DMS 273 (cell line): ENCODE results near the gene TSPAN15.
A peak's percentile ranks its signal among the peaks of the same experiment; 100 is the strongest.
"Not testable (repeated sequence)": the region's sequence is repeated elsewhere in the genome, so short reads cannot be mapped to it uniquely, and the experiment has no call there.

ENCODE experiments used
- DNase-seq: peaks from one replicate; lab custom pipeline; 2025; ENCODE audit not compliant: unreplicated experiment; lab: John Stamatoyannopoulos, UW

TSPAN15 gene

DNA sequence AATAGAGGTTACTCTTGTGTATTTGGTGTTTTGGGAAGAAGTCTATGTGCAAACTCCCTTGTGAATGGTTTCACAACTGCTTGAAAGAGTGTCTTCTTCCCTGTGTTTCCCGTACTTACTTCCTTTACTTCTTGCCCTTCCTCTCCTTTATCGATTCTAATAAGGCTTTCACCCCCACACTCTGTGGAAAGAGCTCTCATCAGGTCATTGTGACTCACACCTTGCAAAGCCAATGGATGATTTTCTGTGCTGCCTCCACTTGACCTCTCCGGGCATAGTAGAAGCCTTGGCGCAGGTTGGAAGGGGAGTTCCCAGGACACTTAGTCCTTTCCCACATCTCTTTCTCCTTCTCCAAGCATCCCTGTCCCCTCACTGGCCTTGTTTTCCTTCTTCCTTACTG, 6.2 kb upstream of the TSPAN15 start:
- DNase-seq = no peak

DNA sequence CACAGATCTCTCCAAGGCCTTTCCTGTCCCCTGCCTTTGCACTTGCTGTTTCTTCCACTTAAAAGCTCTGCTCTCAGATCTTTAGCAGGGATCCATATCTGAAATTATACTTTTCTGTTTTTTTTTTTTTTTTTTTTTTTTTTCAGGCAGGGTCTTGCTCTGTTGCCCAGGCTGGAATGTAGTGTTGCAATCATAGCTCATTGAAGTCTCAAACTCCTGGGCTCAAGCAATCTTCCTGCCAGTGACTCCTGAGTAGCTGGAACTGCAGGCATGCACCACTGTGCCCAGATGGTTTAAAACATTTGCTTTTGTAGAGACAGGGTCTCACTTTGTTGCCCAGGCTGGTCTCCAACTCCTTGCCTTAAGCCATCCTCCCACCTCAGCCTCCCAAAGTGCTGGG, 5.0 kb upstream of the TSPAN15 start:
- no peak for DNase-seq

DNA sequence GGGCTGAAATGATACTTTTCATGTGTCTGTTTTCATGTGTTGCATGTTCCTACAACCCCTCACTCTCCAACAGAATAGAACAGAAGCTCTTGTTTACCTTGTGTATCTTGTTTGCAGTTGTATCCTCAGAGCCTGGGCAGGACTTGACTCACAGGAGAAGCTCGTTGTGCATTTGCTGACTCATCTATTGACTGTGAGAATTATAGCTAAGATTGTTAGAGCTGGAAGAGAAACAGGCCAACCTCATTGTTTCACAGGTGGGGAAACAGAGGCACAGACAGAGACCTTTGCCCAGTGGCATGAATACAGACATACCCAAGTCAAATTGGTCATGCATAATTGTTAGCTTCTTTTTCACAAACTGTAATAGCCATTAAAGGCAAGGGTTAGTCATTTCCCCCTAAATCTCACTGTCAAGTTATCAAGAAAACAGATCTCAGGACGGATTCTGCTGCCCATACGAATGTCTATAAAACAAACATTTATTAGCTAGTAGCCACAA, 4.6 kb upstream of the TSPAN15 start:
- DNase-seq = no peak

DNA sequence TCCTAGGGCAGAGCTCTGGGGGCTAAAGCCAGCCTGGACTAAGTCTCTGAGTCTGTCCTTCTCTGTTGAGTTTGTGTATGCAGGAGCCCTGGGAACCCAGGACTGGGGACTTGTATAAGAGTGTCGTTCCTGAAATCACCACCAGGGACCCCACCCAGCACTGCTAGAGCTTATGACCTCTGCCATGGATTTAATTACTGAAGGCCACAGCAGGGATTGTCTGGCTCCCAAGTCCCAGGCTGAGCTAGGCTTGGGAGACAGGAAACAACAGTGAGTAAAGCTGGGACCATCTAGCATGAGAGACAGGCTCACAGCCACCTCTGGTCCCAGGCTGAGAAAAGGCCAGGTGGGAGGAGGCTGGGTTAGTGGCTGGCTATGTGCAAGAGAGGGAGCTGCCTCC, 1.4 kb upstream of the TSPAN15 start:
- peak; percentile 81 for DNase-seq

DNA sequence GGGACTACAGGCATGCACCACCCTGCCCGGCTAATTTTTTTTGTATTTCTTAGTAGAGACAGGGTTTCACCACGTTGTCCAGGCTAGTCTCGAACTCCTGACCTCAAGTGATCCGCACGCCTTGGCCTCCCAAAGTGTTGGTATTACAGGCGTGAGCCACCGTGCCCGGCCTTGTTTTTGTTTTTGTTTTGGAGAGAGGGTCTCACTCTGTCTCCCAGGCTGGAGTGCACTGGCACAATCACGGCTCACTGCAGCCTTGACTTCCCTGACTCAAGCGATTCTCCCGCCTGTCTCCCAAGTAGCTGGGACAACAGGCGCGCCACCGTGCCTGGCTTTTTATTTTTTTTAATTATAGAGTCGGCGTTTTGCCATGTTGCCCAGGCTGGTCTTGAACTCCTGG, 870 bp upstream of the TSPAN15 start:
- DNase-seq = not testable (repeated sequence)

DNA sequence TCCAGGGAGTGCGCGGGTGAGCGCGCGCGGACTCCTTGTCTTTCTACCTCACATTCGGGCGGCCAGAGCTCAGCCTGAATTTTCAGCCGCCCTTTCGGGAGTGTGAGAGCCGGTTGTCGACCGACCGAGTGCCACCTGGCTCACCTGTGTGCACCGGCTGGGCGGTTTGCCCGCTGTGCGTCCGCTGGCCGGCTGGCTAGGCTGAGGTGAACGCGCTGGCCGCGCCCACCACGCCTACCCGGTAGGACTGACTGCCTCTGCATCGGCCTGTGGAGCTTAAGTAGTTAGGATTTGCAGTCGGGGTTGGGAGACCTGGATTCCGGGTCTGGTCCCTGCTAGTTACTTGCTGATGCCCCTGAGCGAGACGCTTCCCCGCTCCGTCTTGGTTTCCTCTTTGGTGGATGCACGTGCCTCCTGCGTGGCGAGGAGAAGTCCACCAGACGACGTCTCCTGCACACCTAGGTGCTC, 553 bp downstream of the TSPAN15 start:
- DNase-seq = peak; percentile 40

DNA sequence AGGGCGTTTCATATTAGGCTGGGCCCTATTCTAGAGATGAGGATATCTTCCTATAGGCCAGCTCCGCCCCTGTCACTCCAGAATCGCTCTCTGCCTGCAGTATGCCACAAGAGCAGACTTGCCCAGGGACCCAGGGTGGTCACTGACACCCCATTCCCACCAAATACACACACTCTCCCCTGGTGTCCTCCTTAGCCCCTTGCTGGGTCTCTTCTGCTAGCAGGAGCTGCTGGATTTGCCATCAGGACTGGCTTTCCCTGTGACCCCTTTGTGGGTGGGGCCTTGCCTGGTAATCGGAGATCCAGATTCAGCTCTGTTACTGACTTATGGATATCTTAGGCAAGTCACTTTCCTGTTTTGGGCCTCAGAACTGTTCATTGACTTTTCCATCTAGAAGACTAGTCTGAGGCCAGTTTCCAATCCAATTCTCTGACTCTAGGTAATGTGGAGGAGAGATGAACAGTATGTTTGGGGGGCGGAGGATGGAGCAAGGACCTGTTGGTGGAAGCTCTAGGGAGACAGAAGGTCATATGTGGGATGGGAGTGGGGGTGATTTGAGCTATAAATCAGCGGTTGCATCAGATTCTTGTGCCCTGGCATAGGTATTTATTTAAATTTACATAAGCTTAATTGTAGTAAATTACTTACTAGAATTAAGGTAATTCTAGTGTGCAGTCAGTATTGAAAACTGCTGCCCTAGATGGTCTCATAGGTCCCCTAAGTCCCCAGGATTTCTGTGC, 1.6 kb downstream of the TSPAN15 start:
- peak; percentile 37 for DNase-seq

DNA sequence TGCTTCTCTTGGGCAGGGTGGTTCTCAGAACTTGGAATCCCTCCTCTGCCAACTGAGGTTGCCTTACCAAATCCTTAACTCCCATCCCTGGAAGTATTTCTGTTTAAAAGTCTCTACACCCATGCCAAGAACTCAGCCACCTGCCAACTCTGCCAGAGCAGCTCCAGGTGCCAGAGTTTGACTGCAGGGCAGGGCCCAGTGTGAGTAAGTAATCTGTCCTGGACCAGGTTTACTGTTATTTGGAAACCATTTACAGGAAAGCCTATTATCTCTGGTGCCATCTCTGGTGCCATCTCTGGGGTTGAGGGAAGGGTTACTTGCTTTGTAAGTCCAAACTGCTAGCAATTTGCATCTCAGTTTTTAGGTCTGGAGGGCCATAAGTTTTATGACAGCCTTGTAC, 2.5 kb downstream of the TSPAN15 start:
- peak; percentile 22 for DNase-seq

DNA sequence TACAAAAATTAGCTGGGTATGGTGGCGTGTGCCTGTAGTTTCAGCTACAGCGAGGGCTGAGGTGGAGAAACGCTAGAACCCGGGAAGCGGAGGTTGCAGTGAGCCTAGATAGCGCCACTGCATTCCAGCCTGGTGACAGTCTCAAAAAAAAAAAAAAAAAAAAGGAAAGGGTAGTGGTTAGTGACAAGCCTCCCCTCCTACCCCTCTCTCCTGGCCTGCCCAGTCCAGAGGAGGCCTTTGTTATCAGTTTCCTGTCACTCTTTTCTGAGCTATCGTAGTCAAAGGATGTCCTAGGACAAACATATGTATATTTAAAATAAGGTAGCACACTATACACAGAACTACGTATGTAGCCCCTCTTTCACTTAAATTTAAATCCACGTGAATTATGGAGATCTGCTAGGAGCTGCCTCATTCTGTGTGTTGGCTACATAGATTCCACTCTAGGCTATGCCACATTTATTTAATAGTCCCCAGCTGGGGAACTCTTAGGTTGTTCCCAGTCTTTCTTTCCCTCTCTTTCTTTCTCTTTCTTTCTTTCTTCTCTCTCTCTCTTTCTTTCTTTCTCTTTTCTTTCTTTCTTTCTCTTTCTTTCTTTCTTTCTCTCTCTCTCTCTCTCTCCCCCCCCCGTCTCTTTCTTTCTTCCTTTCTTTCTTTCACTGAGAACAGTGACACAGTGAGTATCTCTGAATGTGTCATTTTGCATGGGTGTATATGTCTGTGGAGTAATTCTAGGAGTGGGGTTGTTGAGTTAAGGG, 3.9 kb downstream of the TSPAN15 start:
- DNase-seq = no peak

DNA sequence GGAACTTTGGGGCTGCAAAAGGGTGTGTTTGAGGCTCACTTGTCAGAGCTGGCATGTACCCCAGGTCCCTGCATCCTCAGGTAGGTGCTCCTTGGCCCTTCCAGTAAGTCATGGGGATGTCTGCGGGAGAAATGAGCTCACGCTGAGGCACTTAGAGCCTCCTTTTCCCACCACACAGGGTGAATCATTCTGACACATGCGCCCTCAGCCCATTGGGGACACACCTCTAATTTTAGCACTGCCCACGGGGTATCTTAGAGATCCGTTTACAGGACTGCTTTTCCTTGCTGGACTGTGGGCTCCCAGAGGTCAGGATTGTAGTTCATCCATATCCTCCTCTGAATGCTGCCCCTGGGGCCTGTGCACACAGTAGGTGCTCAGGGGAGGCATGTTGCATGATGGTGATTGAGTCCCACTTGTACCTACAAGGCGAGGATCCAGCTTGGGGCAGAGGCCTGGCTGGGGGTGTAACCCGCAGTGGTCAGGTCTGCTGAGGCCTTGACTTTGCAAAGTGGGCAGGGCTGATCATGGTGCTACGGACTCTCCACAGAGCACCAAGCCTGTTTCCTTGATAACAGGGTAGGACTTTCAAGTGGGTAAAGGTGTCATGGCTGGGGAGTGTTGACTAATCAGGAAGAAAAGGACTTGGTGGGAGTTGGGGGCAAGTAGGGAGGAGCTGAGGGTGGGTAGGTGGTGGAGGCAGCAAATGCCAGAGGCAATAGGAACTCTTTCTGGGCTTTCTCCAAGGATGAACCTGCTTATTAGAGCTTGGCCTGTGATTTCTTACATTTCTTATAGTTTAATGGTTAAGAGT, 5.8 kb downstream of the TSPAN15 start:
- no peak for DNase-seq

DNA sequence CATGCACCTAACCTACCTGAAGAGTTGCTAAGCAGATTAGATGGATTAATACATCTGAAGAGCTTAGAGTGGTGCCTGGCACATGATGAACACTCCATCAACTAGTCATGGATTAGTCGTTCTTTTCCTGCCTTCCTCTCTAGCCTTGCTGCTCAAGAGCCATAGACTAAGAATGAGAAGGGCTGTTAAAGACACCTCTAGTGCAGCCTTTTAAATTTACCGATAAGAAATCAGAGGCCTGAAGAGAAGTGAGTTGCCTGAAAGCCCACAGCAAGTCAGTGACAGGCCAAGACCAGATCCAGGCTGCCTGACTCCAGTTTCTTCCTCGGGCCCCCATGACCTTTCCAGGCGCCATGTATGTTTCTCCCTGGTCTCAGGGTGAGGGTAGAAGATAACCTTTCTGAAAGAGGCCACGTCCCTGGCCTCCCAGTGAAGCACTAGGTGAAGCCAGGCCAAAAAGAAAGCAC, 6.5 kb downstream of the TSPAN15 start:
- no peak for DNase-seq

DNA sequence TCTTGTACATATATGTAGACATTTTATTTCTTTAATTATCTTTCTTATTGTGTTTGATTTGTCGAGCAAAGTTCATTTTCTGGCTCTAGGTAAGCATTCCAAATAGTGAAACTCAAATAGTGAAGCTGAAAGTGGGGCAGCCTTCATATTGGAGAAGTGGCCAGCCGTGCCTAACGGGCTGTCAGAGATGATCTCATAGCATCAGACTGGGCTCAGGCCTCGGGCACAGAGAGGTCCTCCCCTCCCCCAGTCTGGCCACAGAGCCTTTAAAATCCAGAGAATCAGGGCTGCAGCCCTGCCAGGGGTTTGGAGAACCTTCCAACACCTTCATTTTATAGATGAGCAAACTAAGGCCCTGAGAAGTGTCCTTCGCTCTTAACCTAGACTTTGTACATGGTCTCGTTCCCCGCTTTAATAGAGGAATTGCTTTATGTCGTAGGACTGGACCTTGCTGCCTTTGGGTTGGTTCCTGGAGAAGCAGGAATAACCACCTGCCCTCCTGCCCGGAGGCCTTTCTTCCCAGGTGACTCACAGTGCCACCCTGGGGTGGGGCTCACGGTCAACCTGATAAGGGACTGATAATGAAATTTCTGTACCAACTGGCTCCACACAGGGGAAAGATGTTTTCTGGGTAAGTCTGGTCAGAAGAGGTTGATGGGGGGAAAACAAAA, 7.3 kb downstream of the TSPAN15 start:
- no peak for DNase-seq

DNA sequence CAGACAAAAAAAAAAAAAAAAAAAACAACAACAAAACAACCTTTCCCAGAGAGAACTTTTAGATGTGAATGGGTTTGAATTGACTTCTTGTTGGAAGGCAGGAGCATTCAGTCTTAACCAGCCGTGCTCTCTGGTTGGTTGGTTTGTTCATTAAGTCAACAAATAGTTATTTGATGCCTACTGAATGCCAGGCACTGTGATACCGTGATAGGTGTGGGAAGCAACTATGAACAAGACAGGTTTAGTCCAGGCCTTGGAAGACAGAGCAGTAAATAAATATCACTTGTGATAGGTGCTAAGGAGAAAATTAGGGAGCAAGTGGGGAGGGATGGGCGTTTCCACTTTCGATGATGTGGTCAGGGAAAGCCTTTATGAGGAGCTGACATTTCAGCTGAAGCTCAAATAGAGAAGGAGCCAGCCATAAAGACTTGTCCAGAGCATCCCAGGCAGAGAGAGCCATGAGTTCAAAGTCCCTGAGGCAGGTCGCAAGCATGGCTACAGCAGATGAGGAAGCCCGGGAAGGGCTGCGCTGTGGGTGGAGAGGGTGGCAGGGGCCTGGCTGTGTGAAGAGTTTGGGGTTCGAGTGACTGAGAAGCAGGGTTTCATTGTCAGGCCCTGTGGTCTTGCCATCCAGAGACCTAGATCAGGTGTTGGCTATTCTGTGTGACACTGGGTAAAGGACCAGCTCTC, 8.0 kb downstream of the TSPAN15 start:
- DNase-seq = no peak

DNA sequence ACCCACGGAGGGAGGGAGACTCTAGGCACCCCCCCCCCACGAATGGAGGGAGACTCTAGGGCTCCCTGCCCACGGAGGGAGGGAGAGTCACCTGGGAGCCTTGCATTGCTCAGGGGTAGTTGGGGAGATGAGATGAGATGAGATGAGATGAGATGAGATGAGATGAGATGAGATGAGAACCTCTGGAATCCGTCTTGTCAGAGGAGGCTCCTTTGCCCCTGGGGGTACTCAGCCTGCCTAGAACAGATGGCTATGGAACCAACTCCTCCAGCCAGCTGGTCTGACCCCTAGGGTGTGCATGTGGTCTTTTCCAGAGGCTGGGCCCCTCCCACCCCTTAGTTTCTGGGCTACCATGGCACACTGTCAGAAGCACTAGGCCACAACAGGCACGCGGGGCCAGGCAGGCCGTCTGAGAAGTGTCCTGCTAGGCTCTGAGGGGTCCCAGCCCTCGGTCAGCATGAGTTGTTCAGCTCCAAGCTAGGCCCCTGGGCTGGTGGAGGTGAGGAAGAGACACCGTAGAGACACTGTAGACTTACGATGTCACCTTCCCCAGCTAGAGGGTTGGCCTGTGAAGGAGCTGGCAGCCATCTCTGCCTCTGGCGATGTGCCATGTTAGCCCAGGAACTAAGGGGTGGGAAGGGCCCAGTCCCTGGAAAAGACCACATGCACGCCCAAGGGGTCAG, 8.8 kb downstream of the TSPAN15 start:
- peak; percentile 79 for DNase-seq

DNA sequence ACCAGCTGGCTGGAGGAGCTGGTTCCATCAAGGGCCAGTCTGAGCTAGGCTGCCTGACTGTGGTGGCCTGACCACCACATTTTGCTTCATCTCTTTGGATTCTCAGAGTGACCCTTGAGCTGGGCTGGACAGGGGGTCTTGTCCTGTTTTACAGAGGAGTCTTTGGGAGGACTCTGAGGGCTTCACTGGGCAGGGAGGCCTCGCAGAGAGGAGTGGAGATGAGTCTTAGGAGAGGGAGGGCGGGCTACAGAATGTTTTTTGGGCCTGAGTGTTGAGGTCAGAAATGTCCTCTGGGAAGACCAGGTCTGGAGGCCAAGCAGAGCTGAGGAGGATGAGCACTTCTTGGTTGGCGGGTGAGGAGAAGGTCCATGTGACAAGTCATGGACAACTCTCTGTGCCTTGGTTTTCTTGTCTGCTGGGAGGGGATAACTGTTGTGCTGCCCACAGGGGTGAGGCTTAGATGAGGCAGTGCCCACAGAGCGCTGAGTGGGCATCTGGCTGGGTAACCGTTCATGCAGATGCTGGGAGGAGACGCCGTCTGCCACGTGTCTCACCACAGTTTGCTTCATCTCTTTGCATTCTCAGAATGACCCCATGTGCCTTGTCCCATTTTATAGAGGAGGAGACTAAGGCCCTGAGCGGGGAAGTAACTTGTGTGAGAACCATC, 9.4 kb downstream of the TSPAN15 start:
- peak; percentile 69 for DNase-seq

DNA sequence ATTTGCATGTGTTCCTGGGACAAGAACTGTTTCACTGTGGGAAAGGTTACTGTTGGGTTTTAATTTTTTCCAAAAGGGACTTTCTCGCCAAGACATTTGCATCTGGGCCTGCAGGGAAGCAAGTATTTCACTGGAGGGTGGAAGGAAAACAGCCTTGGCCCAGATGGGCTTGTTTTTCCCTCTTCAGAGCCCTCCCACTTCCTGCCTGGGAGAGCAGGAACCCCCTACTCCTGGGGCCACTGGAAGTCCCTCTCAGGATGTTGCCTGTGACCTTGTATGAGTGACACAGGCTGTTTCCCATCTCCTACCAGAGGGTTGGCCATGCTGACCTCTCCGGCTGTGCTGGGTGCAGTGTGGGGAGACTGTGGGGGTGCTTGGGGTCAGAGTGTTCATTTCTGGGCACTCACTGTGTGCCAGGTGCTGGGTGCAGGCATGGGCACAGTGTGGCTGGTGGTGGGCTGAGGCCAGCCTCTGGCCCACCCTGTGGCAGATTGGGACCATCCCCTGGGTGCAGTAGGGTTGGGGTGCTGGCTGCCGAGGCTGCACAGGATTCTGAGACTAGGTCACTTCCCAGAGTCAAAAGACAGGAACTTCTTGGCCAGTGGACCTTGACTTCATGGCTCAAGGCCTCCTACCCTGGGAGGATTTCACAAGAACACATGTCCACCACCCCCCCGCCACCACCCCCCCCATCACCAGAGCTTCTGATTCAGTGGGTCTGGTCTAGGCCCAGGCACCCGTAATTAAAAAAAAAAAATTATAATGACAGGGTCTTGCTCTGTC, 10.2 kb downstream of the TSPAN15 start:
- peak; percentile 69 for DNase-seq

DNA sequence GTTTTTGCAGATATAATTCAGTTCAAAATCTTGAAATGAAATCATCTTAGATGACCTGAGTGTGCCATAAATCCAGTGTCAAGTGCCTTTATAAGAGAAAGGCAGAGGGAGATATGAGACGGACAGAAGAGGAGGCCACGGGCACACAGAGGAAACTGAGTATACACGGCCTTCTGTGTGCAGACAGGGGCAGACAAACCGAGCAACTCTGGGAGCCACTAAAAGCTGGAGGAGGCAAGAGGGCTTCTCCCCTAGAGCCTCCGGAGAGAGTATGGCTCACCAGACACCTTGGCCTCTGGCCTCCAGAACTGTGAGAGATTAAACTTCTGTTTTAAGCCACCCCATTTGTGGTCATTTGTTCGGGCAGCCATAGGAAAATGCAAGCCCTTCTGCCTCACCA, 12.6 kb downstream of the TSPAN15 start:
- DNase-seq = no peak

DNA sequence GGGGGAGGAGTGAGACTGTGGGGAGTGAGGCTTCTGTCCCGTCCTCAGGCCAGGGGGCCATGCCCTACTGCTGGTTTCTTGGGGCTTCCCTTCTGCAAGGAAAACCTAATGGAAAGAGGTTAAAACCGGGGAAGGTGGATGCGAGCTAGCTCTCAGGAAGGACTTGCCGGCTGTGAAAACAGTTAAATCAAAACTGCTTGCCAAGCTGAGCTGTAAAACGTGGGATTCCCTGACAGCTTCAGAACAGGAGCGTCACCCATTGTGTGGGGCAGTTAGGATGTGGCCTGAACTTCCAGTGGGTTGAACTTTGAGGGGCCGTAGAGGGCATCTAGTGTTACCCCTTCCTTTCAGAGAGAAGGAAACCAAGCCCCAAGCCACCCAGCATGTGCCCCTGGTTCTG, 13.1 kb downstream of the TSPAN15 start:
- DNase-seq = no peak
